K562 (cell line): ENCODE data around the gene ACHE. TPM values are rescaled to one million over a fixed set of nuclear protein-coding genes. Genes with fewer than 3 reads are reported as not detected.

Source experiments
- ADNP ChIP-seq: fragments of 200-800 bp; sonication (Bioruptor generic); IDR thresholded peaks from 2 replicates; pipeline ENCODE4 v1.6.1; 2016; ENCODE audit warnings: missing genetic modification characterization, missing compliant biosample characterization
- ARHGAP35 ChIP-seq: fragments of 450-650 bp; IDR thresholded peaks from 2 replicates; pipeline ENCODE4 v1.6.1; 2018; ENCODE audit not compliant: partially characterized antibody
- BCOR ChIP-seq: fragments of 450-650 bp; IDR thresholded peaks from 2 replicates; pipeline ENCODE4 v1.6.1; 2016
- ETV1 ChIP-seq: fragments of 450-650 bp; conservative IDR thresholded peaks from 2 replicates; pipeline ENCODE4 v1.6.1; 2016; ENCODE audit warnings: missing genetic modification characterization, control low read depth, low read depth, missing compliant biosample characterization
- KDM5B ChIP-seq: fragments of 200-600 bp; sonication (generic); IDR thresholded peaks from 2 replicates; pipeline ENCODE4 v1.6.1; 2012; ENCODE audit warnings: low read depth, mild to moderate bottlenecking, moderate library complexity, low read length, control low read depth, inconsistent platforms; ENCODE audit not compliant: insufficient replicate concordance
- MAFK ChIP-seq: IDR thresholded peaks from 2 replicates; pipeline ENCODE4 v1.6.1; 2011; ENCODE audit warnings: low read length, improper control_type of control experiment
- MEF2A ChIP-seq: IDR thresholded peaks from 2 replicates; pipeline ENCODE4 v1.6.1; 2011; ENCODE audit warnings: low read depth, mild to moderate bottlenecking, low read length, moderate library complexity; ENCODE audit not compliant: control insufficient read depth
- MTF1 ChIP-seq: fragments of 250-450 bp; sonication (Bioruptor Pico); IDR thresholded peaks from 2 replicates; pipeline ENCODE4 v1.9.0; 2021; ENCODE audit warnings: moderate library complexity, mild to moderate bottlenecking, inconsistent platforms, borderline replicate concordance
- MYNN ChIP-seq, 2 experiments: sonication (generic); formaldehyde crosslinking in 1 of 2; IDR thresholded peaks; 2 replicates each; pipeline versions ENCODE4 v1.5.0 to v1.6.1; 2016 to 2020; ENCODE audit warnings: antibody characterized with exemption in 1 of 2, missing genetic modification reagents in 1 of 2
- NR2C2 ChIP-seq, 2 experiments: fragments of 200-800 bp in 1 of 2; sonication (Bioruptor generic) in 1 of 2; sonication (generic) in 1 of 2; formaldehyde crosslinking in 1 of 2; IDR thresholded peaks; 2 replicates each; pipeline versions ENCODE4 v1.6.1 to v1.8.0; 2016 to 2022; ENCODE audit warnings: mild to moderate bottlenecking in 1 of 2, missing compliant biosample characterization in 1 of 2, missing genetic modification characterization in 1 of 2, missing genetic modification reagents in 1 of 2
- POLR2B ChIP-seq: fragments of 450-650 bp; IDR thresholded peaks from 2 replicates; pipeline ENCODE4 v1.6.1; 2018; ENCODE audit warnings: low read depth; ENCODE audit not compliant: partially characterized antibody
- RBM14 ChIP-seq: fragments of 200-400 bp; formaldehyde crosslinking; IDR thresholded peaks from 2 replicates; pipeline ENCODE4 v1.6.1; 2018; ENCODE audit warnings: low read depth, mild to moderate bottlenecking, low read length, moderate library complexity, borderline replicate concordance; ENCODE audit not compliant: insufficient read depth
- SMAD1 ChIP-seq: fragments of 150-350 bp; IDR thresholded peaks from 2 replicates; pipeline ENCODE4 v1.6.1; 2014; ENCODE audit warnings: low read length, low read depth; ENCODE audit not compliant: partially characterized antibody
- SOX6 ChIP-seq: fragments of 450-650 bp; IDR thresholded peaks from 2 replicates; pipeline ENCODE4 v1.6.1; 2014; ENCODE audit warnings: mild to moderate bottlenecking
- U2AF2 ChIP-seq: fragments of 200-400 bp; formaldehyde crosslinking; optimal IDR thresholded peaks from 2 replicates; pipeline ENCODE3; 2017; ENCODE audit warnings: low read depth, mild to moderate bottlenecking, low read length
- ZBTB40 ChIP-seq, 2 experiments: fragments of 450-650 bp in 1 of 2; sonication (generic) in 1 of 2; formaldehyde crosslinking in 1 of 2; IDR thresholded peaks; 2 replicates each; pipeline versions ENCODE4 v1.7.1 to v1.9.0; 2016 to 2022; ENCODE audit warnings: inconsistent platforms in 1 of 2, mild to moderate bottlenecking in 1 of 2, missing genetic modification reagents in 1 of 2
- ZNF311 ChIP-seq: fragments of 250-450 bp; sonication (Bioruptor Pico); IDR thresholded peaks from 2 replicates; pipeline ENCODE4 v1.4.0; 2020; ENCODE audit warnings: mild to moderate bottlenecking, moderate library complexity
- ZNF707 ChIP-seq: fragments of 250-450 bp; sonication (Bioruptor Pico); conservative IDR thresholded peaks from 2 replicates; pipeline ENCODE4 v1.8.0; 2022; ENCODE audit warnings: inconsistent platforms, mild to moderate bottlenecking, moderate library complexity
- ZNF780A ChIP-seq: fragments of 250-450 bp; sonication (Bioruptor Pico); IDR thresholded peaks from 2 replicates; pipeline ENCODE4 v1.5.0; 2021; ENCODE audit warnings: mild to moderate bottlenecking
- polyA plus RNA-seq, 8 experiments: library from polyadenylated mRNA; depleted of rRNA in 4 of 8; stranded (reverse) in 5 of 8; unstranded in 3 of 8; fragments of >200 nt; fragmentation: Nextera tagmentation in 2 of 8; fragmentation: Illumina TruSeq in 1 of 8; extraction: Ambion mirVana in 2 of 8; extraction: Trizol in 1 of 8; gene quantifications; 2 replicates each; pipeline versions ENCODE4 v1.2.1 to v1.2.3, GENCODE V29; 2011 to 2014; ENCODE audit warnings: inconsistent platforms in 1 of 8, missing spikeins in 1 of 8
- total RNA-seq, 7 experiments: library from RNA; depleted of rRNA in 6 of 7; stranded (reverse); fragments of >200 nt in 6 of 7; fragmentation: Illumina TruSeq in 2 of 7; extraction: Trizol in 2 of 7; gene quantifications; 2 replicates each; pipeline versions ENCODE4 v1.2.1 to v1.2.3, GENCODE V29; 2011 to 2021; ENCODE audit warnings: low replicate concordance in 1 of 7

Gene ACHE
- total and polyA plus RNA-seq, 9 of the 15 experiments (the other 6 are each of a cell fraction or from before 2014, with no cell fraction given), result 0.04 to 8.8 (median 1.9) TPM

DNA sequence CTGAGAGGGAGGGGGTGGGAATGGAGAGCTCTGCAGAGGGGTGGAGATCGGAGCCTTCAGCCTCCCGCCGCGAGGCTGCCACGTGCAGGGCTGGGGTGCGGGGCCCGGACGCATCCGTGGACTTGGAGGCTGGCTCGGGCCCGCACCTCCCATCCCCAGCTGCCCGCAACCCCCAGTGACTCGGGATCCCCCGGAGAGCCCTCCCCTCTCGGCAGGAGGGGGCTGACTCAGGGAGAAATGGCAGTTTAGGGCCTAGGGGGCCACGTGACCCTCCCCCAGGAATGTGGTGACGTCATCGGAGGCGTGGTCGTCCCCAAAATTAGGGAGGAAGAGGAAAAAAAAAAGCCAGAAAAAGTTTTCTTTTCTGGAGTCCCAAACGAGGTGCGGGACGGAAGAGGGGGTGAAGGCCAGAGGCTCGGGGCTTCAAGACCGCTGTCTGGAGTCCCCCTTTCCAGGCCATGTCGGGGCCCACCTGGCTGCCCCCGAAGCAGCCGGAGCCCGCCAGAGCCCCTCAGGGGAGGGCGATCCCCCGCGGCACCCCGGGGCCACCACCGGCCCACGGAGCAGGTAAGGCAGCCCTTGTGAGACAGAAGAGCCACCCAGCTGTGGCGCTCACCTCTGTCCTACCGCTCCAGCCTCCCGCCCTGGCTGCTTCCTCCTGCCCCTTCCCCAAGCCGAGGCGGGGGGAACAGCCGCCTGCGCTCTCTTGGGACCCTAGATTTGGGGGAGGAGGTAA, 28.5 kb downstream of the ACHE start, which contains the start of gene TRIP6 (continued):
- TF ChIP-seq ZBTB40 (IDR thresholded peaks at IDR 0.05) (peak; percentile 35; the same call in 1 of the 2 replicates), ZBTB40 (CRISPR knock-in tag; IDR thresholded peaks at IDR 0.05) (no peak), RBM14 (no peak), KDM5B (peak; percentile 58), SOX6 (peak; percentile 54), MEF2A (no peak), BCOR (no peak), NR2C2 (CRISPR knock-in tag; IDR thresholded peaks at IDR 0.05) (no peak), NR2C2 (tag; IDR thresholded peaks at IDR 0.05) (peak; percentile 37; the same call in 1 of the 2 replicates), MYNN (IDR thresholded peaks at IDR 0.05) (no peak), MYNN (CRISPR knock-in tag; IDR thresholded peaks at IDR 0.05) (no peak), ZNF780A (no peak), ZNF311 (CRISPR knock-in tag) (no peak), MTF1 (CRISPR knock-in tag) (no peak), ADNP (tag) (no peak), ETV1 (tag) (peak; percentile 49; the same call in 1 of the 2 replicates), ARHGAP35 (no peak), ZNF707 (CRISPR knock-in tag) (no peak), U2AF2 (no peak), MAFK (peak; percentile 56), POLR2B (peak; percentile 74), SMAD1 (no peak)
